Liver (tissue), 9 donors: Measurements from ENCODE around the gene TACC2. TPM values are rescaled to one million over a fixed set of nuclear protein-coding genes. Genes with fewer than 3 reads are reported as not detected.

Source experiments
- DNase-seq: peaks from one replicate; pipeline ENCODE4 v3.0.0-alpha.2; 2017; ENCODE audit warnings: low spot score
- H3K27ac ChIP-seq, 2 donors: one replicate each; pipeline ENCODE4 v1.7.0; 2013; ENCODE audit warnings: inconsistent platforms in 2 of 2, low read length in 2 of 2, control low read depth in 1 of 2, low read depth in 1 of 2, mild to moderate bottlenecking in 1 of 2
- H3K27me3 ChIP-seq, 4 donors: one replicate each; pipeline versions ENCODE4 v1.6.1 to v1.7.0; 2013; ENCODE audit warnings: low read length in 3 of 4, inconsistent platforms in 1 of 4, mild to moderate bottlenecking in 1 of 4, moderate library complexity in 1 of 4; ENCODE audit not compliant: control insufficient read depth in 4 of 4, insufficient read depth in 4 of 4
- H3K36me3 ChIP-seq, 4 donors: one replicate each; pipeline versions ENCODE4 v1.6.1 to v1.7.0; 2013; ENCODE audit warnings: low read length in 3 of 4, mild to moderate bottlenecking in 3 of 4, low read depth in 1 of 4, moderate library complexity in 1 of 4; ENCODE audit not compliant: control insufficient read depth in 4 of 4, insufficient read depth in 3 of 4
- H3K4me1 ChIP-seq, 4 donors: one replicate each; pipeline versions ENCODE4 v1.6.1 to v1.7.0; 2013; ENCODE audit warnings: low read length in 3 of 4, mild to moderate bottlenecking in 3 of 4, moderate library complexity in 1 of 4; ENCODE audit not compliant: control insufficient read depth in 4 of 4, insufficient read depth in 4 of 4
- H3K4me3 ChIP-seq, 3 donors: one replicate each; pipeline versions ENCODE4 v1.6.1 to v1.7.0; 2013; ENCODE audit warnings: low read length in 3 of 3, control low read depth in 1 of 3, low read depth in 1 of 3, mild to moderate bottlenecking in 1 of 3
- H3K9ac ChIP-seq, 2 donors: one replicate each; pipeline ENCODE4 v1.7.0; 2013; ENCODE audit warnings: low read length in 2 of 2, mild to moderate bottlenecking in 2 of 2, moderate library complexity in 2 of 2, control low read depth in 1 of 2, low read depth in 1 of 2
- H3K9me3 ChIP-seq, 4 donors: one replicate each; pipeline versions ENCODE4 v1.6.1 to v1.7.0; 2013; ENCODE audit warnings: low read length in 3 of 4; ENCODE audit not compliant: control insufficient read depth in 4 of 4
- EGR1 ChIP-seq, 2 donors: IDR thresholded peaks; 2 replicates each; pipeline ENCODE4 v1.6.1; 2016 to 2018; ENCODE audit warnings: antibody characterized with exemption in 2 of 2, low read depth in 2 of 2
- FOXA1 ChIP-seq: IDR thresholded peaks from 2 replicates; pipeline ENCODE4 v1.6.1; 2016; ENCODE audit warnings: antibody characterized with exemption
- HNF4A ChIP-seq, 2 donors: conservative IDR thresholded peaks; 2 replicates each; pipeline ENCODE4 v1.6.1; 2016; ENCODE audit warnings: antibody characterized with exemption in 2 of 2, mild to moderate bottlenecking in 2 of 2
- JUND ChIP-seq, 2 donors: IDR thresholded peaks; 2 replicates each; pipeline ENCODE4 v1.6.1; 2016; ENCODE audit warnings: antibody characterized with exemption in 2 of 2
- NR2F2 ChIP-seq: IDR thresholded peaks from 2 replicates; pipeline ENCODE4 v1.6.1; 2016; ENCODE audit warnings: antibody characterized with exemption
- RXRA ChIP-seq, 2 donors: IDR thresholded peaks; 2 replicates each; pipeline ENCODE4 v1.6.1; 2017 to 2018; ENCODE audit warnings: antibody characterized with exemption in 2 of 2, mild to moderate bottlenecking in 1 of 2
- TAF1 ChIP-seq: conservative IDR thresholded peaks from 2 replicates; pipeline ENCODE4 v1.6.1; 2016; ENCODE audit warnings: antibody characterized with exemption, mild to moderate bottlenecking
- YY1 ChIP-seq: IDR thresholded peaks from 2 replicates; pipeline ENCODE4 v1.6.1; 2016; ENCODE audit warnings: antibody characterized with exemption, mild to moderate bottlenecking
- WGBS: extraction: QIAGEN DNeasy Blood & Tissue Kit; methylation state at CpG from one replicate; pipeline ENCODE4 v1.1.7; 2013; 5-methylcytosine and 5-hydroxymethylcytosine counted together
- polyA plus RNA-seq, 2 donors: library from polyadenylated mRNA; stranded (reverse) in 1 of 2; unstranded in 1 of 2; fragments of 200-250 nt in 1 of 2; fragments of >200 nt in 1 of 2; fragmentation: Nextera tagmentation in 1 of 2; extraction: Ambion mirVana in 1 of 2; gene quantifications; one replicate each; pipeline versions ENCODE4 v1.2.1 to v1.2.3, GENCODE V29; 2013 to 2015
- total RNA-seq, 2 donors: library from RNA; depleted of rRNA; stranded (reverse); fragments of >200 nt; gene quantifications; one replicate each; pipeline ENCODE4 v1.2.3, GENCODE V29; 2014
- TF ChIP-seq, protein P1 (sequence below): IDR thresholded peaks from 2 replicates; pipeline ENCODE4 v1.6.1; 2016; ENCODE audit warnings: antibody characterized with exemption
- TF ChIP-seq, protein P2 (sequence below): IDR thresholded peaks from 2 replicates; pipeline ENCODE4 v1.6.1; 2016; ENCODE audit warnings: antibody characterized with exemption, mild to moderate bottlenecking
- TF ChIP-seq, protein P3 (sequence below): fragments of 150-350 bp; IDR thresholded peaks from 2 replicates; pipeline ENCODE4 v1.5.1; 2017; ENCODE audit warnings: improper control_type of control experiment, low read depth, low read length; ENCODE audit not compliant: missing input control
- donor health status: healthy.
- donor health status: healthy.
- donor health status: healthy.
- donor health status: healthy.
- donor health status: healthy.

TACC2 gene
- total and polyA plus RNA-seq, 4 donors: 1.5 to 9.1 (median 7.8) TPM

DNA sequence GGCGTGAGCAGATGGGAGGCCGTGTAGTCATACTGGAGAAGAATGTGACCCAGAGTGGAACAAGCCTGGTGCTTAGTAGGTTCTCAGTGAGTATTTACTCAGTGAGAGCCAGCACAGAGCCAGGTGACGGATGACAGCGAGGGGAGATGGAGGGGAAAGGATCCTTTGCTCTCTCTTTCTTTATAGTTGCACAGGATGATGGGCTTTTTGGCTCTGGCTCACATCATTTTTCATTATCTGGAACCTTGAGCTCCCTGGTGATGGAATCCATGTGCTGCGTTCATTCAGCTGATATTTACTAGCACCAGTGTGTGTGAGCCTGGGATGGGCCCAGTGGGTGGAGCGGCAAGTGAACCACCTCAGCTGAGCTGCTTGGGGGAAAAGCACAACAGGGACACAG, 299.3 kb downstream of the TACC2 start:
- H3K27ac ChIP-seq: no peak overlapping the region
- H3K4me1 ChIP-seq: no peaks in the 10 kb centered on the region
- no peak for TF ChIP-seq YY1
- TF ChIP-seq NR2F2: no peak
- no peak for TF ChIP-seq EGR1 (IDR thresholded peaks at IDR 0.05; ENCODE audit: low read depth in 2 of 2)
- no peak for TF ChIP-seq TAF1
- no peak for DNase-seq
- no peaks in the 10 kb centered on the region for H3K36me3 ChIP-seq
- WGBS: 89% methylated on average over 6 of the region's 6 CpGs
- H3K9me3 ChIP-seq: no peaks in the 10 kb centered on the region
- no peaks in the 10 kb centered on the region for H3K27me3 ChIP-seq
- H3K4me3 ChIP-seq: no peak overlapping the region
- H3K9ac ChIP-seq: no peak overlapping the region

DNA sequence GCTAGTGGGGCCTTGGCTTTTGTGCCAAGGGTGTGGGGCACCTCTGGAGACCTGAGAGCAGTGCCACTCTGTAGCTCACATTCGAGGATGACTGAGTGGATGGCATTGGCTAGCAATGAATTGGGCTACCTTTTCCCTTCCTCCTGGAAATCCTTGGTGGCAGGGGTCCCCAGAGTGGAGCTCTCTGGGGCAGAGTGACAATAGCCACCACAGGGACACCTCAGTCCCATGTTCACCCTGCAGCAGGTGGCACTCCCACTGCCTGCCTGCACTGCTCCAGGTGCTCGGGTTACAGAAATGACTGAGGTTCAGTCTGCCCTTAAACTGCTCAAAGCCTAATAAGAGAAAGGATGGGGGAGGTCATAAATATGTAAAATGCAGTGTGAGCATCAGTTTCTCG, 300.0 kb downstream of the TACC2 start:
- Histone ChIP-seq H3K4me3 (no peak overlapping the region), H3K27me3 (no peaks in the 10 kb centered on the region), H3K9me3 (no peaks in the 10 kb centered on the region), H3K4me1 (no peaks in the 10 kb centered on the region), H3K27ac (no peak overlapping the region), H3K9ac (no peak overlapping the region), H3K36me3 (no peaks in the 10 kb centered on the region)
- TF ChIP-seq YY1 (no peak), NR2F2 (no peak), JUND (IDR thresholded peaks at IDR 0.05) (no peak)
- no peak for DNase-seq
- 88% methylated on average over 3 of the region's 3 CpGs for WGBS

DNA sequence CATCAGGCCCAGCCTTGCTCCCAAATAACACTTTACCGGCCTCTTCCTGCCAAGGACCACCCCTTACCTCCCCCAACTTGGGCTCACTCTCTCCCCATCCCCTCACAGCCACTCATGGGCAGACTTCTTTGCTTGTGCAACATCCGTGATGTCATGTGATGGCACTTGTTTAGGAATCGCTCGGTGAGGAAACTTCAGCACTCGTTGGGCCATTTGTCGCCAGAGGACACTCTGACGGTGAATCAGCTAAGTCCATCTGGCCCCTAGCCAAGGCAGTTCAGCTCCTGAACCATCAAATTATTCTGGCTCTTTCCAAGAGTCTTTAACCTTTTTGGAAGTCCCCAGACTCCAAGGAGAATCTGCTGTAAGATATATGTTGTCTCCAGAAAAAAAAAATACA, 301.4 kb downstream of the TACC2 start:
- DNase-seq: no peak

More for the DNA sequence above, 301.4 kb downstream of the TACC2 start:
- H3K9me3 ChIP-seq: no peaks in the 10 kb centered on the region
- WGBS: 69% methylated on average over 7 of the region's 7 CpGs
- no peak overlapping the region for H3K4me3 ChIP-seq
- H3K27me3 ChIP-seq: no peaks in the 10 kb centered on the region
- no peaks in the 10 kb centered on the region for H3K36me3 ChIP-seq
- TF ChIP-seq FOXA1: no peak
- TF ChIP-seq, protein P1, sequence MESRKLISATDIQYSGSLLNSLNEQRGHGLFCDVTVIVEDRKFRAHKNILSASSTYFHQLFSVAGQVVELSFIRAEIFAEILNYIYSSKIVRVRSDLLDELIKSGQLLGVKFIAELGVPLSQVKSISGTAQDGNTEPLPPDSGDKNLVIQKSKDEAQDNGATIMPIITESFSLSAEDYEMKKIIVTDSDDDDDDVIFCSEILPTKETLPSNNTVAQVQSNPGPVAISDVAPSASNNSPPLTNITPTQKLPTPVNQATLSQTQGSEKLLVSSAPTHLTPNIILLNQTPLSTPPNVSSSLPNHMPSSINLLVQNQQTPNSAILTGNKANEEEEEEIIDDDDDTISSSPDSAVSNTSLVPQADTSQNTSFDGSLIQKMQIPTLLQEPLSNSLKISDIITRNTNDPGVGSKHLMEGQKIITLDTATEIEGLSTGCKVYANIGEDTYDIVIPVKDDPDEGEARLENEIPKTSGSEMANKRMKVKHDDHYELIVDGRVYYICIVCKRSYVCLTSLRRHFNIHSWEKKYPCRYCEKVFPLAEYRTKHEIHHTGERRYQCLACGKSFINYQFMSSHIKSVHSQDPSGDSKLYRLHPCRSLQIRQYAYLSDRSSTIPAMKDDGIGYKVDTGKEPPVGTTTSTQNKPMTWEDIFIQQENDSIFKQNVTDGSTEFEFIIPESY: no peak
- TF ChIP-seq, protein P2, sequence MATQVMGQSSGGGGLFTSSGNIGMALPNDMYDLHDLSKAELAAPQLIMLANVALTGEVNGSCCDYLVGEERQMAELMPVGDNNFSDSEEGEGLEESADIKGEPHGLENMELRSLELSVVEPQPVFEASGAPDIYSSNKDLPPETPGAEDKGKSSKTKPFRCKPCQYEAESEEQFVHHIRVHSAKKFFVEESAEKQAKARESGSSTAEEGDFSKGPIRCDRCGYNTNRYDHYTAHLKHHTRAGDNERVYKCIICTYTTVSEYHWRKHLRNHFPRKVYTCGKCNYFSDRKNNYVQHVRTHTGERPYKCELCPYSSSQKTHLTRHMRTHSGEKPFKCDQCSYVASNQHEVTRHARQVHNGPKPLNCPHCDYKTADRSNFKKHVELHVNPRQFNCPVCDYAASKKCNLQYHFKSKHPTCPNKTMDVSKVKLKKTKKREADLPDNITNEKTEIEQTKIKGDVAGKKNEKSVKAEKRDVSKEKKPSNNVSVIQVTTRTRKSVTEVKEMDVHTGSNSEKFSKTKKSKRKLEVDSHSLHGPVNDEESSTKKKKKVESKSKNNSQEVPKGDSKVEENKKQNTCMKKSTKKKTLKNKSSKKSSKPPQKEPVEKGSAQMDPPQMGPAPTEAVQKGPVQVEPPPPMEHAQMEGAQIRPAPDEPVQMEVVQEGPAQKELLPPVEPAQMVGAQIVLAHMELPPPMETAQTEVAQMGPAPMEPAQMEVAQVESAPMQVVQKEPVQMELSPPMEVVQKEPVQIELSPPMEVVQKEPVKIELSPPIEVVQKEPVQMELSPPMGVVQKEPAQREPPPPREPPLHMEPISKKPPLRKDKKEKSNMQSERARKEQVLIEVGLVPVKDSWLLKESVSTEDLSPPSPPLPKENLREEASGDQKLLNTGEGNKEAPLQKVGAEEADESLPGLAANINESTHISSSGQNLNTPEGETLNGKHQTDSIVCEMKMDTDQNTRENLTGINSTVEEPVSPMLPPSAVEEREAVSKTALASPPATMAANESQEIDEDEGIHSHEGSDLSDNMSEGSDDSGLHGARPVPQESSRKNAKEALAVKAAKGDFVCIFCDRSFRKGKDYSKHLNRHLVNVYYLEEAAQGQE: no peak
- TF ChIP-seq, protein P3, sequence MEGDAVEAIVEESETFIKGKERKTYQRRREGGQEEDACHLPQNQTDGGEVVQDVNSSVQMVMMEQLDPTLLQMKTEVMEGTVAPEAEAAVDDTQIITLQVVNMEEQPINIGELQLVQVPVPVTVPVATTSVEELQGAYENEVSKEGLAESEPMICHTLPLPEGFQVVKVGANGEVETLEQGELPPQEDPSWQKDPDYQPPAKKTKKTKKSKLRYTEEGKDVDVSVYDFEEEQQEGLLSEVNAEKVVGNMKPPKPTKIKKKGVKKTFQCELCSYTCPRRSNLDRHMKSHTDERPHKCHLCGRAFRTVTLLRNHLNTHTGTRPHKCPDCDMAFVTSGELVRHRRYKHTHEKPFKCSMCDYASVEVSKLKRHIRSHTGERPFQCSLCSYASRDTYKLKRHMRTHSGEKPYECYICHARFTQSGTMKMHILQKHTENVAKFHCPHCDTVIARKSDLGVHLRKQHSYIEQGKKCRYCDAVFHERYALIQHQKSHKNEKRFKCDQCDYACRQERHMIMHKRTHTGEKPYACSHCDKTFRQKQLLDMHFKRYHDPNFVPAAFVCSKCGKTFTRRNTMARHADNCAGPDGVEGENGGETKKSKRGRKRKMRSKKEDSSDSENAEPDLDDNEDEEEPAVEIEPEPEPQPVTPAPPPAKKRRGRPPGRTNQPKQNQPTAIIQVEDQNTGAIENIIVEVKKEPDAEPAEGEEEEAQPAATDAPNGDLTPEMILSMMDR: no peak
- TF ChIP-seq RXRA (IDR thresholded peaks at IDR 0.05): no peak
- TF ChIP-seq HNF4A (conservative IDR thresholded peaks at IDR 0.05): no peak
- no peaks in the 10 kb centered on the region for H3K4me1 ChIP-seq
- no peak overlapping the region for H3K9ac ChIP-seq
- H3K27ac ChIP-seq: no peak overlapping the region
